DND-41 (cell line): ENCODE results near the gene RRP12.

Experiments
- ATAC-seq: fragments of 200-7000 bp; cut with Tn5 transposase; 3 replicates; pipeline ENCODE4 v1.9.1; 2021; ENCODE audit warnings: low read depth; ENCODE audit not compliant: insufficient read depth
- DNase-seq: peaks from one replicate; pipeline ENCODE4 v3.0.0-alpha.2; 2020
- H2AFZ ChIP-seq: 2 replicates; pipeline ENCODE4 v1.6.0; 2012; ENCODE audit warnings: low read depth, low read length
- H3K27ac ChIP-seq: 2 replicates; pipeline ENCODE4 v1.5.1; 2012; ENCODE audit warnings: low read length, inconsistent platforms
- H3K27me3 ChIP-seq: fragments of 200-600 bp; sonication (generic); 2 replicates; pipeline ENCODE4 v1.6.0; 2012; ENCODE audit warnings: low read length, mild to moderate bottlenecking, inconsistent platforms; ENCODE audit not compliant: insufficient read depth, poor library complexity
- H3K36me3 ChIP-seq: 2 replicates; pipeline ENCODE4 v1.5.1; 2012; ENCODE audit warnings: low read length, inconsistent platforms; ENCODE audit not compliant: insufficient read depth
- H3K4me1 ChIP-seq: 2 replicates; pipeline ENCODE4 v1.5.1; 2012; ENCODE audit warnings: mild to moderate bottlenecking, low read length; ENCODE audit not compliant: insufficient read depth
- H3K4me2 ChIP-seq: 2 replicates; pipeline ENCODE4 v1.6.0; 2012; ENCODE audit warnings: mild to moderate bottlenecking, moderate library complexity, low read length, inconsistent platforms; ENCODE audit not compliant: insufficient read depth
- H3K4me3 ChIP-seq, 2 experiments: fragments of 200-600 bp in 1 of 2; shearing (Covaris generic) in 1 of 2; 2 replicates each; pipeline ENCODE4 v1.5.1; 2012 to 2016; ENCODE audit warnings: inconsistent platforms in 2 of 2, low read length in 2 of 2, mild to moderate bottlenecking in 2 of 2, low read depth in 1 of 2, moderate library complexity in 1 of 2
- H3K79me2 ChIP-seq: 2 replicates; pipeline ENCODE4 v1.6.0; 2012; ENCODE audit warnings: low read length, inconsistent platforms; ENCODE audit not compliant: insufficient read depth
- H3K9ac ChIP-seq: 2 replicates; pipeline ENCODE4 v1.6.0; 2012; ENCODE audit warnings: low read depth, mild to moderate bottlenecking, inconsistent platforms, low read length, moderate library complexity
- H3K9me3 ChIP-seq: 2 replicates; pipeline ENCODE4 v1.5.1; 2012; ENCODE audit warnings: low read length, moderate library complexity, mild to moderate bottlenecking, inconsistent platforms; ENCODE audit not compliant: insufficient read depth, severe bottlenecking
- H4K20me1 ChIP-seq: 2 replicates; pipeline ENCODE4 v1.6.0; 2012; ENCODE audit warnings: low read length; ENCODE audit not compliant: insufficient read depth
- EZH2 ChIP-seq: IDR thresholded peaks from 3 replicates; pipeline ENCODE4 v1.6.1; 2012; ENCODE audit warnings: borderline replicate concordance, low read depth, mild to moderate bottlenecking, moderate library complexity, low read length, inconsistent platforms; ENCODE audit not compliant: severe bottlenecking
- TF ChIP-seq, protein P1 (sequence below): IDR thresholded peaks from 2 replicates; pipeline ENCODE4 v1.5.1; 2012; ENCODE audit warnings: borderline replicate concordance, low read length, moderate library complexity, mild to moderate bottlenecking; ENCODE audit not compliant: poor library complexity, severe bottlenecking; ENCODE audit errors: extremely low read depth

Gene RRP12

DNA sequence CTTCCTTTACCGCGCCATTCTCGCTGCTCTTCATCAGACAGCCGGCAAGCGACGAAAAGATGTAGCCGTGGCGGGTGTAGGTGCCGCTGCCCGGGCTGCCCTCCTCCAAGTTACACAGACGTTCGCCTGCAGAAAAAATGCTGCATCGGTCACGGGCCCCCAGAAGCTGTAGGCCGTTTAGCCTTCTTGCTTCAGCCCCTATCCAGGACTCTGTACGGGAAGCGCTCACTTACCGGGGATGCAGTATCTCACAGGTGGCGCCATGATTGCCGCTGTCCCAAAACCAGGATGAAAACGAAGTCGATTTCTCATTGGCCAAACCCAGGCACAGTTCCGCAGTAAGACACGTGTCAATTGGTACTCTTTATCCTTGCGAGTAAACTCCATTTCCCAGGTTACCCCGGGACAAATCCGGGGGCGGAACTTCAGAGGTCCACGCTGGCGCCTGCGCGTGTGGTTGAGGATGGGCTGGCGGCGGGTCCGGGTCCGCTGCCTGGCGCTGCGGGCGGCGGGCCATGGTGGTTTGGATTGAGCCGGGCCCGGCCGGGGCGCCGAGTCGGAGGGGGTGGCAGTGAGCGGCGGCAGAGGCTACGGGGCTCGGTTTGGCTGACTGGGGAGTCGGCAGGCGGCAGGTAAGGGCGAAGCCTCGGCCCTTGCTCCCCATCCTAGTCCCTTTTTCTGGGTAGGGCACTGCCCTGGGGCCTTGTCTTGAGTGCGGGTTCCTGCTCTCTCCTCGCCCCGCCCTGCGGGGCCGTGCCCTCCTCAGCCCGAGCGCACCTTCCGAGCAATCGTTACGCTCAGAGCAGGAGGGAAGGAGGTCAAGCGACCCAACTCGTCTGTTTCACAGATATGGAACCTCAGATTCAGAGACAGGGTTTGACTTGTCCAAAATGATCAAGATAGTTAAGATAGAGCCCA is 44.8 kb upstream of the RRP12 start, which contains the start of the genes EXOSC1 and ZDHHC16:
Gene EXOSC1, minus strand, starts transcription at position 285 of the 918 bp plus-strand sequence. Its CDS starts 21 bp downstream, at position 264.
Gene ZDHHC16, plus strand, starts transcription at position 454 of the 918 bp plus-strand sequence. CDS start 5,501 bp downstream, outside the sequence.
- Histone ChIP-seq H4K20me1 (peaks cover 4% of the 10 kb centered on the region; the same call in 1 of the 2 replicates), H3K9ac (peak within 1 kb of the TSS; percentile 81), H3K9me3 (no peaks in the 10 kb centered on the region), H3K4me1 (peaks cover 31% of the 10 kb centered on the region), H3K27ac (peak within 1 kb of the TSS; percentile 78), H3K4me2 (peak within 1 kb of the TSS; percentile 72), H3K27me3 (no peaks in the 10 kb centered on the region), H3K79me2 (peaks cover 76% of the 10 kb centered on the region), H2AFZ (peak within 1 kb of the TSS; percentile 98), H3K4me3 (peak within 1 kb of the TSS; percentile 80 to 97), H3K36me3 (peaks cover 18% of the 10 kb centered on the region)
- peak; percentile 97 for ATAC-seq
- peak; percentile 93 for DNase-seq
- no peak for TF ChIP-seq EZH2
- TF ChIP-seq, protein P1, sequence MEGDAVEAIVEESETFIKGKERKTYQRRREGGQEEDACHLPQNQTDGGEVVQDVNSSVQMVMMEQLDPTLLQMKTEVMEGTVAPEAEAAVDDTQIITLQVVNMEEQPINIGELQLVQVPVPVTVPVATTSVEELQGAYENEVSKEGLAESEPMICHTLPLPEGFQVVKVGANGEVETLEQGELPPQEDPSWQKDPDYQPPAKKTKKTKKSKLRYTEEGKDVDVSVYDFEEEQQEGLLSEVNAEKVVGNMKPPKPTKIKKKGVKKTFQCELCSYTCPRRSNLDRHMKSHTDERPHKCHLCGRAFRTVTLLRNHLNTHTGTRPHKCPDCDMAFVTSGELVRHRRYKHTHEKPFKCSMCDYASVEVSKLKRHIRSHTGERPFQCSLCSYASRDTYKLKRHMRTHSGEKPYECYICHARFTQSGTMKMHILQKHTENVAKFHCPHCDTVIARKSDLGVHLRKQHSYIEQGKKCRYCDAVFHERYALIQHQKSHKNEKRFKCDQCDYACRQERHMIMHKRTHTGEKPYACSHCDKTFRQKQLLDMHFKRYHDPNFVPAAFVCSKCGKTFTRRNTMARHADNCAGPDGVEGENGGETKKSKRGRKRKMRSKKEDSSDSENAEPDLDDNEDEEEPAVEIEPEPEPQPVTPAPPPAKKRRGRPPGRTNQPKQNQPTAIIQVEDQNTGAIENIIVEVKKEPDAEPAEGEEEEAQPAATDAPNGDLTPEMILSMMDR, result peak; percentile 1

DNA sequence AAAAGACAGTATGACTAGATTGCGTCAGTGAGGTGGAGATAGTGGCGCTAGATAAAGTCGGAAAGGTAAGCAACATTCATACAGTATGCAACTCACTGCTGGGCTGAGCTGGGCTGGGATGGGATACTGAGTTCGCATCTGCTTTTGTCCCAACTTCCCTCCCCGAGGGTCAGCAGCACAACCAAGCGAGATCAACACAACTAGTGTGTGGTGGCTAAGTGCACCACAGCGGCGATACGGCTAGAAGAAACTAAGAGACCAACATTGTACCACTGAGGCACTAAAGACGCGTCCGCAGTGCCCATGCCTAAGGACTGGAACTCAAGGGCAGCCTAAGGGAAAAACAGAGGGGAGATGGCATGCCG is 44.2 kb upstream of the RRP12 start:
- no peaks in the 10 kb centered on the region for H3K9me3 ChIP-seq
- H3K4me3 ChIP-seq, result peak overlapping the region; percentile 80 to 97
- peaks cover 70% of the 10 kb centered on the region for H3K79me2 ChIP-seq
- H3K9ac ChIP-seq, result peak overlapping the region; percentile 81
- DNase-seq (no peak), ATAC-seq (no peak; the same call in 1 of the 3 replicates)
- H4K20me1 ChIP-seq, result 0 out of 2 replicates have a peak, but pooled peaks cover 4% of the 10 kb centered on the region
- peak overlapping the region; percentile 72 for H3K4me2 ChIP-seq
- no peaks in the 10 kb centered on the region for H3K27me3 ChIP-seq
- peaks cover 31% of the 10 kb centered on the region for H3K4me1 ChIP-seq
- TF ChIP-seq, protein P1, result no peak
- TF ChIP-seq EZH2, result no peak
- H3K36me3 ChIP-seq, result peaks cover 25% of the 10 kb centered on the region
- H2AFZ ChIP-seq, result peak overlapping the region; percentile 98
- H3K27ac ChIP-seq, result peak overlapping the region; percentile 78

DNA sequence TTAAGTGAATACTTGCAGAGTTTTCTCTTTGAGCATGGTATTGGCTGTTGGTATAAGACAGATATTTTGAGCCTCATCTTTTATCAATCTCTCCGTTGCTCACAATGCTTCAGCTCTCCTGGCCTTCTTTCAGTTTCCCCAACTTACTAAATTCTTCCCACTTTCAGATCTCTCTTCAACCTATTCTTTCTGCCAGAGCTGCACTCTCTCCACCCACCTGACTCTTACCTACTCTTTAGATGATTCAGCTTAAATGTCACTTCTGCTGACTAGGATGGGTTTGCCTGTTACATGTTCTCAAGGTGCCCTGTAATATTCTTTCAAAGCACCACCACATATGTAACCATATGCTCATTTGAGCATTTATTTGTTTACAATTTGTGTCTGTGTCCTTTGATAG is 43.1 kb upstream of the RRP12 start:
- ATAC-seq (no peak), DNase-seq (no peak)
- Histone ChIP-seq H2AFZ (no peak overlapping the region), H3K4me1 (peaks cover 31% of the 10 kb centered on the region), H3K9ac (peak overlapping the region; percentile 81; the same call in 1 of the 2 replicates), H3K27me3 (no peaks in the 10 kb centered on the region), H3K36me3 (peaks cover 32% of the 10 kb centered on the region), H3K4me3 (peak overlapping the region in 1 of 2 experiments; percentile 97; a peak in 2 of 4 replicates), H3K27ac (no peak overlapping the region), H3K79me2 (peaks cover 61% of the 10 kb centered on the region), H3K9me3 (no peaks in the 10 kb centered on the region), H4K20me1 (0 out of 2 replicates have a peak, but pooled peaks cover 4% of the 10 kb centered on the region), H3K4me2 (peak overlapping the region; percentile 72)
- no peak for TF ChIP-seq EZH2
- TF ChIP-seq, protein P1, result no peak
